GM18909 (cell line): ENCODE measurements around the gene PFDN1.

Source experiments
- ATAC-seq: cut with Tn5 transposase; IDR thresholded peaks from one replicate; pipeline ENCODE4 v1.9.1; 2021; ENCODE audit warnings: mild to moderate bottlenecking; ENCODE audit not compliant: unreplicated experiment, poor library complexity

The PFDN1 gene

GRCh38 chr5:140262839-140263238 is 40.1 kb downstream of the PFDN1 start:
- ATAC-seq: no peak

GRCh38 chr5:140262221-140262620 is 40.7 kb downstream of the PFDN1 start:
- no peak for ATAC-seq

- ATAC-seq: no peak
Measured at GRCh38 chr5:140261403-140262171, 41.3 kb downstream of the PFDN1 start.

GRCh38 chr5:140260089-140260656 is 42.7 kb downstream of the PFDN1 start:
- ATAC-seq: no peak

DNA sequence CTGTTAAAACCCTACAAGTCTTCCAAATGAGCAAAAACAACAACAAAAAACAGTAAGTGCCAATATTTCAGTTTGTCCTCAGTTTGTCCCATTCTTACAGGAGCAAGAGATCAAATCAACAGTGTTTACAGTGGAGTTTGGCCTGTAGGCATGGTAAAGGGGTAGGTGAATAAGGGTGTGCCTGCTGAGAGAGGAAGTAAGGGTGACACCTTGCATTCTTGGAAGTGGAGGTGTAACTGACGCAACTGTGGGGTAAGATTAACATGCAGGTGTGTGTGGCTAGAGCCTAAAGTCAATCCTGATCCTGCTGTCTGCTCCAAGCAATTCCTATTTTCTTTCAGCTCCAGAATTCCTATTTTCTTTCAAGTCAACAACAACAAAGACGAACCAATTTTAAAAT is 43.4 kb downstream of the PFDN1 start:
- no peak for ATAC-seq

DNA sequence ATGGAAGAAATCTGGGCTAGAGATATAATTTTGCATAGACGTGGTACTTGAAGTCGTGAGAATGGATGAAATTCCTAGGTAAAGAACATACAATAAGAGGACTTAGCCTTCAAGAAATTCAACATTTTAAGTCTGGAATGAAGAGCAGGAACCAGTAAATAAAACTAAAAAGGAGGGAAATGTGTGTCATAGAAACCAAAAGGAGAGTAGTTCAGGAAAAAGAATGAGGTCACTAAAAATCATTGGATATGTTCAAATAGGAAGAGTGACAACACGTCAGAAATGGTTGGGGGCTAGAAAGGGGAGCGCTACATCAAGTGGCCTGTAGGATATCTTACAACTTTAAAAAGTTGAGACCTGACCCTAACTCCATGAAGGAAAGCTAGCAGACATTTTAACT is 44.0 kb downstream of the PFDN1 start:
- ATAC-seq: no peak

- ATAC-seq: no peak
Measured at GRCh38 chr5:140258016-140258415, 44.9 kb downstream of the PFDN1 start.

GRCh38 chr5:140256726-140257125 is 46.2 kb downstream of the PFDN1 start:
- no peak for ATAC-seq

DNA sequence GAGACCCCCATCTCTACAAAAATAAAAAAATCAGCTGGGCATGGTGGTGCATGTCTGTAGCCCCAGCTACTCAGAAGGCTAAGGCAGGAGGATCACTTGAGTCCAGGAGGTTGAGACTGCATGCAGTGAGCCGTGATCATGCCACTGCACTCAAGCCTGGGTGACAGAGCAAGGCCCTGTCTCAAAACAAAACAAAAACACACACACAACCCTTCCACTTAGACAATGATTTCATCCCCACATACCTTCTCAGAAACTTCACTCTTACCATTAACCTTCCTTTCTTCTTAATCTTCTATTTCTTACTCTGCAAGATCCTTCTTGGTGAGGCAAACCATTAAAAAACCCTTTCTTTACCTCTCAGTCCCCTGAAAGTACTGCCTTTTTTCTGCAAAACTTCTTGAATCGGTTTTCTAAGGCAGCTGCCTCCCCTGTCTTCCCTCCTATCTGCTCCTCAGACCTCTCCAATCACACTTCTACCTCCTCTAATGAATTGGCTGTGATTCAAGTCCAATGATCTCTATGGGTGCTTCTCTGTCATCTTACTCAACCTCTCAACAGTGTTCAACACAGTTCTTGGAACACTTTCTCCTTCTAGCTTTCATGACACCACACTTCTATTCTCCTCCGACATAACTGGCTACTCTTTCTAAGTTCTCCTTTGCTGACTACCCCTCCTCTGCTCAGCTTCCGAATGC is 47.3 kb downstream of the PFDN1 start:
- no peak for ATAC-seq

GRCh38 chr5:140253985-140254384 is 48.9 kb downstream of the PFDN1 start:
- no peak for ATAC-seq

DNA sequence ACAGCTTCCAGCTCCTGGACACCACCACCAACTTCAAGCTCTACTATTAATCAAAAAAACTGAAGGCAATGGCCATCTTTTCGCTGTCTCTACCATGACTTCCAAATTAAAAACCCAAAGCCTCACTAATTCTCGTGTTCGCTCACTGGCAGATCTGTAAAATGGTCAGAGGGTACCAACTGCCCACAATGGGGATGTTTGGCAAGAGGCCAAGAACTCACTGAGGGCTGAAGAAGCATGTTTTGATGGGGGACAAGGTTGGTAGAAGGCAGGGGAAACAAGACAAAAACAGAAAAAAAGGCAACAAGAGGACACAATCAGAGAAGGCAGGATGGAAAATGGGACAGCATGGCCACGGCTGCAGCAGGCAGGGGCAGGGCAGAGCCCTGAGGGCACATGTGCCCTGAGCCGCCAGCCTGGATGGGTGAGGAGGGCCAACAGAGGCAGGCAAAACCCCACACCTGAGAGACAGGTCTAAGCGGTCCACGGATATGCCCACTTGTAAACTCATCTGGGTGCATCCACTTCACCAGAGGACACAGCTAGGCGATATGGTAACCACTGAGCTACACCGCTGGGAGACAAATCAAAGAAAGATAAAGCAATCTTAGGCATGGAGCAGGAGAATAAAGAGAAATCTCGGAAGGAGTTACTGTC is 50.3 kb downstream of the PFDN1 start:
- no peak for ATAC-seq

DNA sequence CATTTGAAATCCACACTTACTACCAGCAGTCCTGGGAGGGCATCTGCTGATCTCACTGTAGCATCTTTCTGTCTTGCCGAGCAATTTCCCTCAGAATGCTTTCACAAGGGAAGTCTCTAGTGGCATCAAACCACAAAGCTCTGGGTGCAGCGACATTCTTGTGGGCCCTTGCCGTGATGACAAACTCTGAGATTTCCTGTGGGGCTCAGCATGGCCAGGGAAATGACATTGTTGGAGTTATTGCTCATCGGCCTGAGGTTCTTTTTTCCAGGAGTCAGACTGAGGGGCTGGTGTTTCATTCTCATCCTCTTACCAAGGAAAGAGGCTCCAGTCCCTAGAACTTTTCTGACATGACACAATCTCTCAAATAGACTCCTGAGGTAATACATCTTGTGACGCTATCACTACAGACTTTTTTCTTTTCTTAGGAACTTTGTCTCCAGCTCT is 51.4 kb downstream of the PFDN1 start:
- peak; percentile 79 for ATAC-seq

GRCh38 chr5:140250386-140250785 is 52.5 kb downstream of the PFDN1 start:
- no peak for ATAC-seq

- ATAC-seq: no peak
Measured at GRCh38 chr5:140249536-140249935, 53.4 kb downstream of the PFDN1 start.

- ATAC-seq: no peak
Measured at GRCh38 chr5:140248414-140248813, 54.5 kb downstream of the PFDN1 start.

GRCh38 chr5:140246378-140247122 is 56.4 kb downstream of the PFDN1 start:
- ATAC-seq: no peak

DNA sequence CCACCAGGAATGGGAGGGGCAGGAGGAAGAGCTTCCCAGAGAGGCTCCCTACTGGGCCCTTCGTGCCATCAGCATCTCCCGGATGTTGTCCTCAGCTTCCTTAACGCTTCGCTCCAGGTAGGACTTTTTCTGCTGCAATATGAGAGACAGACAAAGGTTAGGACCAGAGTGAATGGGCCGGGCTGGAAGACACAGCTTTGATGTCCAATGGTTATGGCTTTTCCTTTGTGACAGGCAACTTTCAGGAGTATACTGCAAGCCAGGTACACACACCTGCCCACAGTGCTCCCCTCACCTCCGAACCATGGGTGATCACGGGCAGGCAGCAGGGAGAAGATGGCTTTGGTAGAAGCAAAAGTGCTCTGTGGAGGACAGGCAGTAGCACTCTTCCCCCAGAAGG is 57.0 kb downstream of the PFDN1 start:
- no peak for ATAC-seq

DNA sequence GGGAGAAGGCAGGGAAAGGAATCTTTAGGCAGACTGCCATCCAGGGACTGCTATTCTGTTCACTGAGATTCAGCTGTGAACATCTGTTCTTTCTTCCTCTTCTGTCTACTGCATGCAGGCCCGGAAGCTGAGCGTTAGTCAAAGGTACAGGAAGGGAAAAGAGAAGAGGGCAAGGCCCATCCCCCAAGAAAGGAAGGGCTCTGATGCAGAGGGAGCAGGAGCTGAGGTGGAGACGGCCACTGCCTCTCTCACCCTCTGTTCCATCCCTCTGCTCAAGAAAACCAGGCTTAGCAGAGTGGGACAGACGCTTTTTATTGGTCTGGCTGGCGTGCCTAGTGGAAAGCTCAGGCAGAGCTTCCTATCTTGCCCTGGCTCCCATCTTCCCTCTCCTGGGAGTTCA is 57.6 kb downstream of the PFDN1 start:
- ATAC-seq: no peak

DNA sequence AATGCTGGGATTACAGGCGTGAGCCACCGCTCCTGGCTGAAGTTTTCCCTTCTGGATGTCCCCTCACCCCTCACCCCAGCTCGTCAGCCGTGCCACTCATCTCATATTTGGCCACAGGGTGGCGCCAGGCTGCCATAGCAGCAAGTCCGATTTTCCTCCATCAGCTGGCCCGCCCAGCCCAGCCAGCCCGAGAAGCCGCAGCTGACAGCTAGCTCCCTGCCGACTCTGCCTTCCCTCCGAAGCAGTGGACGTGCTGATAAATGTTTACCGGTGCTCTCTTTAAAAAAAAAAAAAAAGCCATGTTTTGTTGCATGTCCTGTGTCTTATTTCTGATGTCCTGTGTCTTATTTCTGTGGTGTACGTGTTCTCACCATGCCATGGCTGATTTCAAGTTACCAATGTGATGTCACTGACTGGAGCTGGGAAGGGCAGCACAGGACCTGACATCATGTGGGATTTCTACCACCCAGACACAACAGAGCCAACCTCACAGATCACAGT is 58.3 kb downstream of the PFDN1 start:
- ATAC-seq: peak; percentile 73

DNA sequence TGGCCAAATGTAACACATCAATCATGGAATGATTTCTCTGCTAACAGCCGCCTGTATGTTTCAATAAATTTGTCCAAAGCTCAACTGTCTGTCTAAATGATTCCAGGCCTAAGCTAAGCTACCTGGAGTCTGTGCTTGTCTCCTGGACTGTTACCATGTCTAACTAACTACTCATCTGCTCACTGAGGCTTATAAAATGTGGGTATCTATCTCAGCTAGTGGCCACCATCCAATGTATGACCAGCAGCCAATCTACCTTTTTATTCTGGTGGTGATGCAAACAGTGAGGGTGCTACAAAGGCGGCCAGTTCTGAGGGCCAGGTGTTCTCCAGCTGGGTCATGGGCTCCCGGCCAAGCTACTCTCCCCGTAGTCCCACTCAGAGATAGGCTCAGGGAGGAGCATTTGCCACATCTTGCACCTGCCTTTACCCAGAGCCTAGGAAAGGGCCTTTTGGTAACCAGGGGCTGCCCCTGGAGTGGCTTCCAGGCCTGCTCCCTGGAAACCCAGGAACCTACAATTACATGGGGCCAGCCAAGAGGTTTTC is 59.1 kb downstream of the PFDN1 start:
- ATAC-seq: no peak
